ENCODE results near the gene DDIT4L.

DNA sequence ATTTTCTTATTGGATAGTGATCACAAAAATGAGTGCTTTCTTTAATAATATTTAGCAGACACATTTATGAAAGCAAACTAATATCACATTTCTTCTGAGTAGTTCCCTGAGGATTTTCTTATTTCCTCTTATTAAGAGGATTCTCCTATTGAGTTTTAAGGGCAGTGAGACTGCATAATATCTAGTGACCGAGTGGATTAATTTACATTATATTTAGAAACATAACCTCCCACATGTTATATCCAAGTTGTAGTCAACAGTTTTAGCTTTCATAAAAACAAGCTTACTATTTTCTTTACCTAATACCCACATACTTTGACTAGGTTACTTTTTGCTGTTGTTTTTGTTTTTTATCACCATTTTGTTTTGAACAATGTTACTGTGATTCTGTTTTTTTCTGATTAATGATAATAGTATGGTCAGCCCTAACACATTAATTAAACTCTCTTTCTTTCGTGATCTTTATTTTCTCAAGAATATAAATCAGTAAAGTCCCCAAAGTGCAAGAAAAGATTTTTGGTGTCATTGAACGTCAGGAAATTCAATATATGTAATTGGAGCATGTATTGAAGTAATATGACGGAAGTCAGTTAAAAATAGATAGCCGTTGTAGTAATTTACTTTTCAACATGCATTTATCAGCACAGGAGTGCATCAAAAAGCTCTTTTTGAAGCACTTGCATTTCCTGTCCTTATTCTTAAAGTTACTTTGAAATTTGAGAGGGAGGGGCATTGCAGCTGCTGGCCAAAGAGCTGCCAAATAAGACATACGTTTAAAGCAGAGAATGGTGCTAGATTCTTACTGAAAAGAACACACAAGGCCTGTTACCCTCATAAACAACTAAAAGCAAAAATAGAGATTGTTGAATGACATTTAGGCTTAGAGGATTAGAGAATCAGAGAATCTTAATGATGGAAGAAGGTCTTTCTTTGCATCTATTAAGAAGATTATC, 25.2 kb downstream of the DDIT4L start:
- no peak for TF ChIP-seq POLR2AphosphoS5 (IDR thresholded peaks at IDR 0.05; ENCODE audit: low read depth, low read length)
- TF ChIP-seq POLR2A (IDR thresholded peaks at IDR 0.05; ENCODE audit: low read depth, low read length) = no peak
